Measurements from ENCODE around the gene CCNQ. TPM values are rescaled to one million over a fixed set of nuclear protein-coding genes. Genes with fewer than 3 reads are reported as not detected.

Gene CCNQ
- total RNA-seq, 1 experiment from 2014 or later = 20.3 TPM

GRCh38 chrX:153573984-153574383 is 25.0 kb downstream of the CCNQ start:
- Histone ChIP-seq H3K4me3 (replicated peaks in 1 of 2; ENCODE audit: low read depth in 1 of 2, low read length in 2 of 2) (no peak overlapping the region), H3K36me3 (ENCODE audit: control insufficient read depth in 1 of 2, insufficient read depth in 2 of 2, low read length in 2 of 2) (no peaks in the 10 kb centered on the region), H3K9me2 (ENCODE audit: insufficient read depth) (no peaks in the 10 kb centered on the region), H3K27me3 (ENCODE audit: insufficient read depth, low read length) (no peaks in the 10 kb centered on the region), H4K20me1 (ENCODE audit: insufficient read depth) (no peaks in the 10 kb centered on the region), H3K4me2 (ENCODE audit: low read length) (no peak overlapping the region), H3K27ac (ENCODE audit: low read depth, low read length) (no peak overlapping the region), H3K4me1 (ENCODE audit: control insufficient read depth in 1 of 2, insufficient read depth in 2 of 2, low read length in 2 of 2) (no peaks in the 10 kb centered on the region), H2AFZ (ENCODE audit: low read depth, low read length, poor library complexity, severe bottlenecking) (no peak overlapping the region), H3K9me3 (ENCODE audit: control insufficient read depth in 1 of 2, insufficient read depth in 1 of 2, low read depth in 1 of 2, low read length in 2 of 2) (no peaks in the 10 kb centered on the region), H3K79me2 (ENCODE audit: insufficient read depth, low read length) (no peaks in the 10 kb centered on the region), H3K9ac (ENCODE audit: low read length) (no peak overlapping the region)
- peak; percentile 44; the same call in 1 of the 2 replicates for ATAC-seq
- ChIA-PET CTCF (no interaction called here), RAD21 (ENCODE audit: low non-redundant PET in 1 of 2, low total read pairs in 2 of 2, uncharacterized antibody in 2 of 2, unreplicated experiment in 2 of 2) (no interaction called here), POLR2A (no interaction called here)
- TF ChIP-seq SIN3A (IDR thresholded peaks at IDR 0.05; ENCODE audit: low read depth) = no peak
- TF ChIP-seq FOSL1 (IDR thresholded peaks at IDR 0.05; ENCODE audit: low read depth) = no peak
- no peak for TF ChIP-seq JUND (IDR thresholded peaks at IDR 0.05)
- TF ChIP-seq ATF3 (IDR thresholded peaks at IDR 0.05) = no peak
- no peak for TF ChIP-seq ZBTB33 (IDR thresholded peaks at IDR 0.05; ENCODE audit: extremely low read depth, insufficient replicate concordance, low read length)
- TF ChIP-seq EZH2 (IDR thresholded peaks at IDR 0.05) = no peak
- no peak for TF ChIP-seq ZFX (IDR thresholded peaks at IDR 0.05)
- TF ChIP-seq RAD21 (IDR thresholded peaks at IDR 0.05; ENCODE audit: low read depth) = no peak
- TF ChIP-seq, protein P1, sequence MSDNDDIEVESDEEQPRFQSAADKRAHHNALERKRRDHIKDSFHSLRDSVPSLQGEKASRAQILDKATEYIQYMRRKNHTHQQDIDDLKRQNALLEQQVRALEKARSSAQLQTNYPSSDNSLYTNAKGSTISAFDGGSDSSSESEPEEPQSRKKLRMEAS (IDR thresholded peaks at IDR 0.05) = no peak
- no peak for TF ChIP-seq ELF1 (IDR thresholded peaks at IDR 0.05; ENCODE audit: borderline replicate concordance, low read depth)
- TF ChIP-seq CEBPB (IDR thresholded peaks at IDR 0.05; ENCODE audit: low read depth) = no peak
- TF ChIP-seq, protein P2, sequence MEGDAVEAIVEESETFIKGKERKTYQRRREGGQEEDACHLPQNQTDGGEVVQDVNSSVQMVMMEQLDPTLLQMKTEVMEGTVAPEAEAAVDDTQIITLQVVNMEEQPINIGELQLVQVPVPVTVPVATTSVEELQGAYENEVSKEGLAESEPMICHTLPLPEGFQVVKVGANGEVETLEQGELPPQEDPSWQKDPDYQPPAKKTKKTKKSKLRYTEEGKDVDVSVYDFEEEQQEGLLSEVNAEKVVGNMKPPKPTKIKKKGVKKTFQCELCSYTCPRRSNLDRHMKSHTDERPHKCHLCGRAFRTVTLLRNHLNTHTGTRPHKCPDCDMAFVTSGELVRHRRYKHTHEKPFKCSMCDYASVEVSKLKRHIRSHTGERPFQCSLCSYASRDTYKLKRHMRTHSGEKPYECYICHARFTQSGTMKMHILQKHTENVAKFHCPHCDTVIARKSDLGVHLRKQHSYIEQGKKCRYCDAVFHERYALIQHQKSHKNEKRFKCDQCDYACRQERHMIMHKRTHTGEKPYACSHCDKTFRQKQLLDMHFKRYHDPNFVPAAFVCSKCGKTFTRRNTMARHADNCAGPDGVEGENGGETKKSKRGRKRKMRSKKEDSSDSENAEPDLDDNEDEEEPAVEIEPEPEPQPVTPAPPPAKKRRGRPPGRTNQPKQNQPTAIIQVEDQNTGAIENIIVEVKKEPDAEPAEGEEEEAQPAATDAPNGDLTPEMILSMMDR (IDR thresholded peaks at IDR 0.05 in 2 of 3, conservative IDR thresholded peaks at IDR 0.05 in 1 of 3; ENCODE audit: borderline replicate concordance in 1 of 3, insufficient read depth in 1 of 3, low read depth in 2 of 3, low read length in 2 of 3) = no peak
- TF ChIP-seq SP1 (IDR thresholded peaks at IDR 0.05; ENCODE audit: low read depth) = no peak
- no peak for TF ChIP-seq POLR2AphosphoS5 (IDR thresholded peaks at IDR 0.05; ENCODE audit: low read depth, low read length)
- no peak for TF ChIP-seq SRF (IDR thresholded peaks at IDR 0.05; ENCODE audit: low read depth)
- no peak for TF ChIP-seq ZNF274 (IDR thresholded peaks at IDR 0.05; ENCODE audit: low read depth, low read length)
- no peak for TF ChIP-seq EZH2phosphoT487 (IDR thresholded peaks at IDR 0.05; ENCODE audit: borderline replicate concordance)
- no peak for TF ChIP-seq TCF7L2 (IDR thresholded peaks at IDR 0.05; ENCODE audit: borderline replicate concordance, extremely low read depth, insufficient read depth, insufficient read length)
- no peak for TF ChIP-seq CBX3 (IDR thresholded peaks at IDR 0.05; ENCODE audit: low read depth)
- BruUV-seq (replicated peaks) = no TSS peak
- DNase-seq (ENCODE audit: low read depth, low spot score) = no peak
- intact Hi-C loops (cut with micrococcal nuclease) = no loop called here
